ENCODE data around the gene ETV3. TPM values are rescaled to one million over a fixed set of nuclear protein-coding genes. Genes with fewer than 3 reads are reported as not detected.

Gene ETV3
- total RNA-seq, 2 donors from 2014 or later, result 23.4 to 33.3 TPM

DNA sequence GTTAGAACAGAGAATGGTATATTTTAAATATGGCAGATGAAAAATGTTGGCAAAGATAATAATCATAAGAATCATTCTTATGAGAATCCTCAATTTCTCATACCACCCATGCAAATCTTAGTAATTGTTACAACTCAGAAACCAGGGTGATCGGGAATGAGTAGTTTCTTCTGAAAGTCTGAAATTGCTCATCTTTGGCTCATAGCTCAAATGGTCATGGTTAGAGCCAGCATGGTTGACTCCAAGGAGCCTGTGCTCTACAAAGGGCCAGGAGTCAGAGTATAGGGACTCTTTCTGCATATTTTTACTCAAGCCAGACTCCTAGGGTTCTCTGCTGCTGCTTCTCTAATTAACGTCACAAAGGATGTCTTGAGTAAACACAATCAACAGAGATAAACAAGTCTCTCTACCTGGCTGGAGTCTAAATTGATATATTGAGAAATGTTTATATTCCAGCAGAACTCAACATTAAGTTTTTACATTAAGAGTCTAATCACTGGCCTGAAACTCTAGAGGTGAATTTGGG is 1.9 kb upstream of the ETV3 start:
- Histone ChIP-seq H3K36me3 (peaks cover 0 to 3% of the 10 kb centered on the region in 2 donors), H3K4me1 (replicated peaks) (peaks cover 6% of the 10 kb centered on the region)

DNA sequence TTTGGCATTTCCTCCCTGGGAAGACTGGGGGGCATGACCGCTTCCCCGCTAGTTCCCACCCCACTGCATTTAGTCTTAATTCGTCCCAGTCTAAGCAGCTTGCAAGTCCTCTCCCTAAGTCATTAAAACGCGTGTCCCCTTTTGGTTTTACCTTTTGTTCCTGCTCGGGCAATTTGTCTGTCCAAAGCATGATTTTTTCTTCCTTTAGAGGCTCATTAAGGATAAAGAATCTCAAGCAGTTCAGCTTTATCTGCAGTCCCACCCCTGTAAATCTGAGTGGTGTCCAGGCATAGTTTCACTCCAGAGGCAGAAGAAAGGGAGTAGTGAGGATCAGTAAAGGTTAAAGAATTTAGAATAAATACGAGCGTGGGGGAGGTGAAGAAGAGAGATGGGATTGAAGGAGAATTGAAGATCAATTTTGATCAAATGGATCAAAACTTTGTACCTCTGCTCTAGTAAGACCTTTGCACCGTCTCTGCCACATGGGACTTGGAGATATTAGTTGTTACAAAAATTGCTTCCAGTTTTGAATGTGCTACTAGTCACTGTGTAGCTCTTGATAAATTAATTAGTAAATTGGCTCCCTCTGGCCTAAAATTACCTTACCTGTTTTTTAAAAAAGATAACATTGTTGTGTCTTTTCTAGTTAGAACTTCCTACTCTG is 989 bp upstream of the ETV3 start:
- intact Hi-C loops (cut with DNase I), result loop anchor here (2.0 kb wide), 1 partner anchor 94 kb away; the partner anchor contains the start of gene ARHGEF11
- Histone ChIP-seq H3K4me1 (replicated peaks) (peaks cover 6% of the 10 kb centered on the region), H3K9me3 (no peaks in the 10 kb centered on the region)

More for the DNA sequence above, 1.9 kb upstream of the ETV3 start:
- DNase-seq (ENCODE audit: low spot score), result no peak
- 72% methylated on average over 2 of the region's 2 CpGs for WGBS
- TF ChIP-seq POLR2AphosphoS5 (IDR thresholded peaks at IDR 0.05), result no peak
- TF ChIP-seq, protein P1, sequence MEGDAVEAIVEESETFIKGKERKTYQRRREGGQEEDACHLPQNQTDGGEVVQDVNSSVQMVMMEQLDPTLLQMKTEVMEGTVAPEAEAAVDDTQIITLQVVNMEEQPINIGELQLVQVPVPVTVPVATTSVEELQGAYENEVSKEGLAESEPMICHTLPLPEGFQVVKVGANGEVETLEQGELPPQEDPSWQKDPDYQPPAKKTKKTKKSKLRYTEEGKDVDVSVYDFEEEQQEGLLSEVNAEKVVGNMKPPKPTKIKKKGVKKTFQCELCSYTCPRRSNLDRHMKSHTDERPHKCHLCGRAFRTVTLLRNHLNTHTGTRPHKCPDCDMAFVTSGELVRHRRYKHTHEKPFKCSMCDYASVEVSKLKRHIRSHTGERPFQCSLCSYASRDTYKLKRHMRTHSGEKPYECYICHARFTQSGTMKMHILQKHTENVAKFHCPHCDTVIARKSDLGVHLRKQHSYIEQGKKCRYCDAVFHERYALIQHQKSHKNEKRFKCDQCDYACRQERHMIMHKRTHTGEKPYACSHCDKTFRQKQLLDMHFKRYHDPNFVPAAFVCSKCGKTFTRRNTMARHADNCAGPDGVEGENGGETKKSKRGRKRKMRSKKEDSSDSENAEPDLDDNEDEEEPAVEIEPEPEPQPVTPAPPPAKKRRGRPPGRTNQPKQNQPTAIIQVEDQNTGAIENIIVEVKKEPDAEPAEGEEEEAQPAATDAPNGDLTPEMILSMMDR (IDR thresholded peaks at IDR 0.05), result no peak
- H3K9me3 ChIP-seq, result no peaks in the 10 kb centered on the region
- H3K27me3 ChIP-seq (replicated peaks; ENCODE audit: insufficient read depth), result no peaks in the 10 kb centered on the region
- H3K27ac ChIP-seq, result no peak overlapping the region
- no peak overlapping the region for H3K4me3 ChIP-seq
- intact Hi-C loops (cut with DNase I), result no loop called here

DNA sequence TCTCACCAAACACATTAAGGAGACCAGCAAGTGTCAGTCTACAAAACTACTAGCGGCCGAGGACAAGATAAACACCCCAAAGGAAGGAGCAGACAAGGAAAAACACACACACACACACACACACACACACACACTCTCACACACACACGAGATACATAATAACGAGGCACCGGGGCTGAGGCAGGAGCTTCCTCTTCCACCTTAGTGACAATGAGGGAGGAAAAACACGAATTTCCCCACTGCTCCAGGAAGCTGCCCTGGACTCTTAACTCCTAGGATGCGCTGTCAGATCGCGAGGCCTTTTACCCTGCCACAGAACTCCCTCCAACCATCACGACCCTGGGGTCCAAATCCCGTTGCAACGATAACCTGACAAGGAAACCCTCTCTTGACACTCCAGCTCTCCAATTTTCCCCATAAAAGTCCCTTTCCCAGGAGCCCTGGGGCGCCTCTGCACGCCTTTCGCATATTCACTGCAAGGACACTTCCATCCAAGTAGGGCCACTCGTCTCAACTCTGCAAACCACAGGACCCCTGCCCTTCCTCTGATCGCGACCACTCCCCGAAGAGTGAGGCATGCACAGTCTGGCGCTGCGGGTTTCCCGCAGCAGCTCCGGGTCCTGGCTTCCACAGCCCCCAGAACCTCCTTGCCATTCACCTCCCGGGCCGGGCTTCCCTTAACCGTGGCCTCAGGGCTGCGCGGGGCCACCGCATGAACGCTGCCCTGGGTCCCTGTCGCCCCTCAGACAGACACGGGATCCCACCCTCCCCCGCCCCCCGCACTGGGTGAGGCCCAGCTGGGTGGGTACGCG is 581 bp downstream of the ETV3 start:
- Histone ChIP-seq H3K27me3 (replicated peaks; ENCODE audit: insufficient read depth) (no peaks in the 10 kb centered on the region), H3K4me1 (replicated peaks) (peaks cover 6% of the 10 kb centered on the region), H3K36me3 (peaks cover 0 to 14% of the 10 kb centered on the region in 2 donors), H3K9me3 (no peaks in the 10 kb centered on the region), H3K27ac (peak overlapping the region; percentile 96 to 97), H3K4me3 (peak overlapping the region; percentile 93 to 96)
- peak; percentile 24 for DNase-seq (ENCODE audit: low spot score)
- WGBS, result 0% methylated on average over 33 of the region's 36 CpGs
- TF ChIP-seq, protein P1 (IDR thresholded peaks at IDR 0.05), result peak in 1 of 4 experiments; percentile 13
- no peak for TF ChIP-seq POLR2AphosphoS5 (IDR thresholded peaks at IDR 0.05)
- intact Hi-C loops (cut with DNase I), result loop anchor here (2.0 kb wide), 1 partner anchor 93 kb away; the partner anchor contains the start of gene ARHGEF11

More for the DNA sequence above, 989 bp upstream of the ETV3 start:
- H3K27me3 ChIP-seq (replicated peaks; ENCODE audit: insufficient read depth), result no peaks in the 10 kb centered on the region
- DNase-seq (ENCODE audit: low spot score), result no peak
- H3K36me3 ChIP-seq, result peaks cover 0 to 7% of the 10 kb centered on the region in 2 donors
- TF ChIP-seq, protein P1 (IDR thresholded peaks at IDR 0.05), result no peak
- no peak for TF ChIP-seq POLR2A (IDR thresholded peaks at IDR 0.05)
- TF ChIP-seq POLR2AphosphoS5 (IDR thresholded peaks at IDR 0.05), result no peak
- WGBS, result 19% methylated on average over 9 of the region's 9 CpGs
- peak overlapping the region; percentile 96 to 97 for H3K27ac ChIP-seq
- H3K4me3 ChIP-seq, result peak overlapping the region; percentile 93 to 96

DNA sequence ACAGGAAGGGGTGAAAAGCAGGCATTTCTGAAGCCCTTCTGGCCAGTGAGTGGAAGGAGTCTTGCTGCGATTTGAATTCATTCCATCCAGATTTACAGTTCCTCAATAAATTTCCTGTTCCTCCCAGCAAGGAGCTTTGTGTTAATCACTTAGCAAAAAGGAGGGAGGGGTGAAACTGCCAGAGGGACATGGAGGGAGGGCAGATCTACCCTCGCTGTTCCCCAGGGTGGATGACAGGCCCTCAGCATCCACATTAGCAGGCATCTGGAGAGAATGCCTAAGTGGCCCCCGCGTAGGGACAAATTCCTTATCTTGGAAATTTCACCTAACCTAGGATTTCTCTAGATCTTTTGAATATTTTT is 1.2 kb downstream of the ETV3 start:
- TF ChIP-seq POLR2AphosphoS5 (IDR thresholded peaks at IDR 0.05) (no peak), POLR2A (IDR thresholded peaks at IDR 0.05) (no peak)
- TF ChIP-seq, protein P1 (IDR thresholded peaks at IDR 0.05), result no peak
- H3K27ac ChIP-seq, result peak overlapping the region; percentile 96 to 97
- intact Hi-C loops (cut with DNase I), result no loop called here
- WGBS, result 2% methylated on average over 4 of the region's 4 CpGs
- peak overlapping the region; percentile 93 to 96 for H3K4me3 ChIP-seq
- H3K9me3 ChIP-seq, result no peaks in the 10 kb centered on the region
- peaks cover 6% of the 10 kb centered on the region for H3K4me1 ChIP-seq (replicated peaks)
- no peaks in the 10 kb centered on the region for H3K27me3 ChIP-seq (replicated peaks; ENCODE audit: insufficient read depth)
- H3K36me3 ChIP-seq, result peaks cover 0 to 14% of the 10 kb centered on the region in 2 donors
- no peak for DNase-seq (ENCODE audit: low spot score)

Measured in prostate gland (tissue), 2 donors.